ENCODE data around the gene ZNF407.

DNA sequence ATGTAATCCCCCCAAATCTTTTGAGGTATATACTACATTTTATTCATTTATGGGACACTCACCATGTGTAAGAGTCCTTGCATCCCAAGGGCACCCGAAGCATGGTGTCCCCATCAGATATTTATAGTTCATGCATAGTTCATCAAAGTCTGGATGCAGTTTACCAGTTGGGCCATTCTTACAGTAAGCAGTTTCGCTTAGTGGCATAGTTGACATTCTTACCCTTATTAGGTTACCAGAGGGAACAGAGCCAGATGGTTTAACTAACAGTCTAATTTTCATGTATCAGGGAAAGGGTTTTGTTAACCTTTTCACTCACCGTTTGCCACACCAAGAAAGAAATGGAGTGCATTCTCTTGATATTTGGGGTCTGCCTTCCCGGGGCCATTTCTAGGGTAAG, 7.1 kb downstream of the ZNF407 start:
- TF ChIP-seq, protein P1, sequence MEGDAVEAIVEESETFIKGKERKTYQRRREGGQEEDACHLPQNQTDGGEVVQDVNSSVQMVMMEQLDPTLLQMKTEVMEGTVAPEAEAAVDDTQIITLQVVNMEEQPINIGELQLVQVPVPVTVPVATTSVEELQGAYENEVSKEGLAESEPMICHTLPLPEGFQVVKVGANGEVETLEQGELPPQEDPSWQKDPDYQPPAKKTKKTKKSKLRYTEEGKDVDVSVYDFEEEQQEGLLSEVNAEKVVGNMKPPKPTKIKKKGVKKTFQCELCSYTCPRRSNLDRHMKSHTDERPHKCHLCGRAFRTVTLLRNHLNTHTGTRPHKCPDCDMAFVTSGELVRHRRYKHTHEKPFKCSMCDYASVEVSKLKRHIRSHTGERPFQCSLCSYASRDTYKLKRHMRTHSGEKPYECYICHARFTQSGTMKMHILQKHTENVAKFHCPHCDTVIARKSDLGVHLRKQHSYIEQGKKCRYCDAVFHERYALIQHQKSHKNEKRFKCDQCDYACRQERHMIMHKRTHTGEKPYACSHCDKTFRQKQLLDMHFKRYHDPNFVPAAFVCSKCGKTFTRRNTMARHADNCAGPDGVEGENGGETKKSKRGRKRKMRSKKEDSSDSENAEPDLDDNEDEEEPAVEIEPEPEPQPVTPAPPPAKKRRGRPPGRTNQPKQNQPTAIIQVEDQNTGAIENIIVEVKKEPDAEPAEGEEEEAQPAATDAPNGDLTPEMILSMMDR (IDR thresholded peaks at IDR 0.05): no peak
- TF ChIP-seq EZH2 (IDR thresholded peaks at IDR 0.05) (no peak), EZH2phosphoT487 (IDR thresholded peaks at IDR 0.05) (no peak)

Measured in neural progenitor cell (in vitro differentiated cells).